ENCODE measurements around the gene SLC39A11.
"Not testable (repeated sequence)": the region's sequence is repeated elsewhere in the genome, so short reads cannot be mapped to it uniquely, and the experiment has no call there.

Gene SLC39A11

GRCh38 chr17:72999474-72999873 is 93.0 kb downstream of the SLC39A11 start:
- not testable (repeated sequence) for DNase-seq

- no peak for DNase-seq
Observed at GRCh38 chr17:72998343-72998742, 94.1 kb downstream of the SLC39A11 start.

GRCh38 chr17:72997559-72997958 is 94.9 kb downstream of the SLC39A11 start:
- DNase-seq: no peak

GRCh38 chr17:72996791-72997190 is 95.7 kb downstream of the SLC39A11 start:
- DNase-seq: no peak

GRCh38 chr17:72995008-72995656 is 97.4 kb downstream of the SLC39A11 start:
- no peak for DNase-seq

- DNase-seq: not testable (repeated sequence)
Observed at GRCh38 chr17:72992783-72993467, 99.6 kb downstream of the SLC39A11 start.

GRCh38 chr17:72991651-72992050 is 100.8 kb downstream of the SLC39A11 start:
- DNase-seq: no peak

GRCh38 chr17:72989074-72989610 is 103.3 kb downstream of the SLC39A11 start:
- DNase-seq: no peak

GRCh38 chr17:72988451-72988850 is 104.0 kb downstream of the SLC39A11 start:
- DNase-seq: no peak

GRCh38 chr17:72987166-72987565 is 105.3 kb downstream of the SLC39A11 start:
- DNase-seq: no peak

- peak; percentile 41 for DNase-seq
Observed at GRCh38 chr17:72985882-72986720, 106.4 kb downstream of the SLC39A11 start.

GRCh38 chr17:72984926-72985325 is 107.6 kb downstream of the SLC39A11 start:
- DNase-seq: no peak

GRCh38 chr17:72984145-72984925 is 108.2 kb downstream of the SLC39A11 start:
- no peak for DNase-seq

GRCh38 chr17:72982680-72983079 is 109.8 kb downstream of the SLC39A11 start:
- DNase-seq: no peak

- DNase-seq: no peak
Observed at GRCh38 chr17:72978593-72979218, 113.8 kb downstream of the SLC39A11 start.

GRCh38 chr17:72977771-72978417 is 114.6 kb downstream of the SLC39A11 start:
- no peak for DNase-seq

GRCh38 chr17:72976971-72977770 is 115.3 kb downstream of the SLC39A11 start:
- no peak for DNase-seq

GRCh38 chr17:72975509-72975908 is 117.0 kb downstream of the SLC39A11 start:
- no peak for DNase-seq

GRCh38 chr17:72974605-72975232 is 117.8 kb downstream of the SLC39A11 start:
- no peak for DNase-seq

All from CD4-positive, alpha-beta T cell treated with Interleukin-4 for 4 hours (primary cell).